Fibroblast of skin of left quadriceps (primary cell): ENCODE results near the gene EYS.
"Not testable (repeated sequence)": the region's sequence is repeated elsewhere in the genome, so short reads cannot be mapped to it uniquely, and the experiment has no call there.

ENCODE experiments used
- DNase-seq, 2 experiments: peaks; one replicate each; pipeline ENCODE4 v3.0.0-alpha.2; 2013; ENCODE audit warnings: low read depth in 2 of 2

EYS gene

GRCh38 chr6:64243618-64244017 lies 1463.4 kb downstream of the EYS start:
- DNase-seq = no peak

- not testable (repeated sequence) for DNase-seq
Observed at GRCh38 chr6:64238908-64239307, 1468.1 kb downstream of the EYS start.

- no peak for DNase-seq
Observed at GRCh38 chr6:64238071-64238470, 1469.0 kb downstream of the EYS start.

- DNase-seq = no peak
Observed at GRCh38 chr6:64233746-64234145, 1473.3 kb downstream of the EYS start.

- DNase-seq = no peak
Observed at GRCh38 chr6:64231928-64232327, 1475.1 kb downstream of the EYS start.

GRCh38 chr6:64230530-64230929 lies 1476.5 kb downstream of the EYS start:
- no peak for DNase-seq

GRCh38 chr6:64227863-64228262 lies 1479.2 kb downstream of the EYS start:
- DNase-seq = no peak

GRCh38 chr6:64225503-64225902 lies 1481.5 kb downstream of the EYS start:
- no peak for DNase-seq

- peak; percentile 21 to 29 for DNase-seq
Observed at GRCh38 chr6:64224819-64225218, 1482.2 kb downstream of the EYS start.

- no peak for DNase-seq
Observed at GRCh38 chr6:64221776-64222175, 1485.2 kb downstream of the EYS start.

- DNase-seq = no peak
Observed at GRCh38 chr6:64220801-64221200, 1486.2 kb downstream of the EYS start.

- DNase-seq = peak; percentile 21 to 25
Observed at GRCh38 chr6:64217721-64218620, 1489.1 kb downstream of the EYS start.

- no peak for DNase-seq
Observed at GRCh38 chr6:64214373-64214772, 1492.7 kb downstream of the EYS start.

GRCh38 chr6:64213697-64214096 lies 1493.3 kb downstream of the EYS start:
- DNase-seq = no peak

- no peak for DNase-seq
Observed at GRCh38 chr6:64197246-64197645, 1509.8 kb downstream of the EYS start.

GRCh38 chr6:64186592-64186991 lies 1520.4 kb downstream of the EYS start:
- DNase-seq = no peak

GRCh38 chr6:64185621-64186020 lies 1521.4 kb downstream of the EYS start:
- DNase-seq = no peak

GRCh38 chr6:64175296-64175695 lies 1531.7 kb downstream of the EYS start:
- DNase-seq = no peak

GRCh38 chr6:64170316-64170715 lies 1536.7 kb downstream of the EYS start:
- no peak for DNase-seq

- DNase-seq = no peak
Observed at GRCh38 chr6:64160486-64160885, 1546.5 kb downstream of the EYS start.

- no peak for DNase-seq
Observed at GRCh38 chr6:64155063-64155462, 1552.0 kb downstream of the EYS start.

GRCh38 chr6:64146876-64147275 lies 1560.2 kb downstream of the EYS start:
- DNase-seq = no peak

- no peak for DNase-seq
Observed at GRCh38 chr6:64146094-64146493, 1560.9 kb downstream of the EYS start.

GRCh38 chr6:64145658-64146057 lies 1561.4 kb downstream of the EYS start:
- no peak for DNase-seq
